ENCODE measurements around the gene OVCH1. TPM values are rescaled to one million over a fixed set of nuclear protein-coding genes. Genes with fewer than 3 reads are reported as not detected.

Gene OVCH1
- total and polyA plus RNA-seq, 9 of the 15 experiments (the other 6 are each of a cell fraction or from before 2014, with no cell fraction given) = not detected

DNA sequence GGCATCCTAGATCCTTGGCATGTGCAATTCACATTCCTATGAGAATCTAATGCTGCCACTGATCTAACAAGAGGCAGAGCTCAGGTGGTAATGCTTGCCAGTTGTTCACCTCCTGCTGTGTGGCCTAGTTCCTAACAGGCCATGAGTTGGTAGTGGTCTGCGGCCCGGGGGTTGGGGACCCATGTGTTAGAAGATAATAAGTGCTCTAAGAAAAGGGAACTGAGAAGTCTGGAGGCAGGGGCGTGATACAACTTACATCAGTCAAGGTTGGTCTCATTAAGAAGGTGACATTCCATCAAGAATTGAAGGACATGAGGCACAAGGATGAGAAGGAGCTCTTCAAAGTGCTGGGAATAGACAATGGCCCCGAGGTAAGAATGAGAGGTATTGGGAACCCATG is 49.3 kb downstream of the OVCH1 start:
- ChIA-PET POLR2A (interaction anchor here (1.0 kb wide), 1 partner anchor 16 kb away, joined by 3 read pairs; no protein-coding TSS in a partner anchor), CTCF (ENCODE audit: low intra/inter-chr PET ratio) (no interaction called here)
- no peak for FAIRE-seq
- Histone ChIP-seq H3K9me3 (replicated peaks; ENCODE audit: control insufficient read depth, insufficient read depth, low read depth, low read length) (no peaks in the 10 kb centered on the region), H3K27me3 (ENCODE audit: control insufficient read depth in 2 of 2, insufficient read depth in 2 of 2, low read length in 2 of 2) (no peaks in the 10 kb centered on the region), H2AFZ (ENCODE audit: low read depth, low read length) (no peak overlapping the region), H3K4me2 (ENCODE audit: insufficient read depth, low read length) (no peak overlapping the region), H3K9ac (ENCODE audit: insufficient read depth in 1 of 2, low read depth in 2 of 2, low read length in 2 of 2) (no peak overlapping the region), H3K9me1 (ENCODE audit: control insufficient read depth, insufficient read depth, low read length) (no peaks in the 10 kb centered on the region), H3K27ac (ENCODE audit: extremely low read depth, low read depth, low read length) (no peak overlapping the region), H3K4me1 (replicated peaks in 1 of 2; ENCODE audit: control insufficient read depth in 2 of 2, insufficient read depth in 2 of 2, low read length in 2 of 2) (no peaks in the 10 kb centered on the region), H4K20me1 (replicated peaks; ENCODE audit: control insufficient read depth, insufficient read depth, low read length) (no peaks in the 10 kb centered on the region), H3K79me2 (ENCODE audit: control insufficient read depth, insufficient read depth, low read length) (no peaks in the 10 kb centered on the region), H3K36me3 (ENCODE audit: control insufficient read depth, insufficient read depth, low read length) (no peaks in the 10 kb centered on the region), H3K4me3 (no peak overlapping the region)
- ATAC-seq = no peak
- no TSS peak for BruUV-seq (replicated peaks)
- TF ChIP-seq PML (IDR thresholded peaks at IDR 0.05; ENCODE audit: low read length) = no peak
- TF ChIP-seq, protein P1, sequence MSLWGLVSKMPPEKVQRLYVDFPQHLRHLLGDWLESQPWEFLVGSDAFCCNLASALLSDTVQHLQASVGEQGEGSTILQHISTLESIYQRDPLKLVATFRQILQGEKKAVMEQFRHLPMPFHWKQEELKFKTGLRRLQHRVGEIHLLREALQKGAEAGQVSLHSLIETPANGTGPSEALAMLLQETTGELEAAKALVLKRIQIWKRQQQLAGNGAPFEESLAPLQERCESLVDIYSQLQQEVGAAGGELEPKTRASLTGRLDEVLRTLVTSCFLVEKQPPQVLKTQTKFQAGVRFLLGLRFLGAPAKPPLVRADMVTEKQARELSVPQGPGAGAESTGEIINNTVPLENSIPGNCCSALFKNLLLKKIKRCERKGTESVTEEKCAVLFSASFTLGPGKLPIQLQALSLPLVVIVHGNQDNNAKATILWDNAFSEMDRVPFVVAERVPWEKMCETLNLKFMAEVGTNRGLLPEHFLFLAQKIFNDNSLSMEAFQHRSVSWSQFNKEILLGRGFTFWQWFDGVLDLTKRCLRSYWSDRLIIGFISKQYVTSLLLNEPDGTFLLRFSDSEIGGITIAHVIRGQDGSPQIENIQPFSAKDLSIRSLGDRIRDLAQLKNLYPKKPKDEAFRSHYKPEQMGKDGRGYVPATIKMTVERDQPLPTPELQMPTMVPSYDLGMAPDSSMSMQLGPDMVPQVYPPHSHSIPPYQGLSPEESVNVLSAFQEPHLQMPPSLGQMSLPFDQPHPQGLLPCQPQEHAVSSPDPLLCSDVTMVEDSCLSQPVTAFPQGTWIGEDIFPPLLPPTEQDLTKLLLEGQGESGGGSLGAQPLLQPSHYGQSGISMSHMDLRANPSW (CRISPR knock-in tag; IDR thresholded peaks at IDR 0.05) = no peak
- TF ChIP-seq NFE2 (IDR thresholded peaks at IDR 0.05; ENCODE audit: low read depth) = no peak
- TF ChIP-seq ILF3 (IDR thresholded peaks at IDR 0.05; ENCODE audit: borderline replicate concordance) = no peak
- no peak for TF ChIP-seq RHOXF2B (CRISPR knock-in tag; conservative IDR thresholded peaks at IDR 0.05)
- TF ChIP-seq ZSCAN32 (CRISPR knock-in tag; IDR thresholded peaks at IDR 0.05) = no peak
- TF ChIP-seq ZNF584 (CRISPR knock-in tag; IDR thresholded peaks at IDR 0.05; ENCODE audit: low read depth) = no peak
- TF ChIP-seq, protein P2, sequence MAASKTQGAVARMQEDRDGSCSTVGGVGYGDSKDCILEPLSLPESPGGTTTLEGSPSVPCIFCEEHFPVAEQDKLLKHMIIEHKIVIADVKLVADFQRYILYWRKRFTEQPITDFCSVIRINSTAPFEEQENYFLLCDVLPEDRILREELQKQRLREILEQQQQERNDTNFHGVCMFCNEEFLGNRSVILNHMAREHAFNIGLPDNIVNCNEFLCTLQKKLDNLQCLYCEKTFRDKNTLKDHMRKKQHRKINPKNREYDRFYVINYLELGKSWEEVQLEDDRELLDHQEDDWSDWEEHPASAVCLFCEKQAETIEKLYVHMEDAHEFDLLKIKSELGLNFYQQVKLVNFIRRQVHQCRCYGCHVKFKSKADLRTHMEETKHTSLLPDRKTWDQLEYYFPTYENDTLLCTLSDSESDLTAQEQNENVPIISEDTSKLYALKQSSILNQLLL (CRISPR knock-in tag; IDR thresholded peaks at IDR 0.05; ENCODE audit: borderline replicate concordance) = no peak
- no peak for TF ChIP-seq EP300 (IDR thresholded peaks at IDR 0.05; ENCODE audit: low read length)
- TF ChIP-seq BACH1 (tag; IDR thresholded peaks at IDR 0.05) = no peak
- no peak for TF ChIP-seq ZBED1 (IDR thresholded peaks at IDR 0.05)
- in situ Hi-C loops (cut with MboI) (no loop called here), intact Hi-C loops (cut with micrococcal nuclease) (no loop called here)
- 2% methylated on average over 4 of the region's 4 CpGs for WGBS (ENCODE audit: insufficient coverage, low coverage, missing lambda C conversion rate)
- DNase-seq (ENCODE audit: extremely low read depth in 1 of 4, low spot score in 3 of 4) = no peak

Data from K562 (cell line).